NOMO-1 (cell line): ENCODE results near the gene LMTK3.
"Not testable (repeated sequence)": the region's sequence is repeated elsewhere in the genome, so short reads cannot be mapped to it uniquely, and the experiment has no call there.

Experiments
- DNase-seq, 2 experiments: peaks; one replicate each; lab custom pipeline; 2025; ENCODE audit not compliant: unreplicated experiment in 2 of 2; lab: John Stamatoyannopoulos, UW

LMTK3 gene

DNA sequence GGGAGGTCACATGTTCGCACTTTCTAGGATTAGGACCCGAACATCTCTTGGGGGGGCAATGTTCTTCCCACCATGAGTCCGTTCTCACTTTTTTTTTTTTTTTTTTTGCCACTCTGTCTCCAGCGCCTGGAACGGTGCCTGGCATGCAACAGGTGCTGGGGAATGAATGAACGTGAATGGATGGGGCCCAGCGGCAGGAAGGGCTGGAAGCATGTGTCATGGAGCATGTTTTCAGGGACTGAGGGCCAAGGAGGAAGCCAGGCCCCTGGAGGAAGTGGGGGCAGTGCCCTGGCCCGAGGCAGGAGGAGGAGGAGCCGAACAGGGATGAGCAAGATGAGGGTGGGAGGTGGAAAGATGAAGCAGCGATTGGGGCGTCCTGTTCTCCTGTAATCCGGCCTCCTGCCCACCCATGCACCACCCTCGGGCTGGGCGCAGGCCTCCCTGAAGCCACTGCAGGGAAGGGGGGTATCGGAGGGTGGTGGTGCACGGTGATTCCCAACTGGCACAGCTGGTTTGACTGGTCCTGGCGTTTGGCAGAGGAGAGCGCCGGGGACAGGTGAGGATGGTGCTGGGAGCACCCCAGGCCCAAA lies 31.6 kb upstream of the LMTK3 start:
- no peak for DNase-seq

DNA sequence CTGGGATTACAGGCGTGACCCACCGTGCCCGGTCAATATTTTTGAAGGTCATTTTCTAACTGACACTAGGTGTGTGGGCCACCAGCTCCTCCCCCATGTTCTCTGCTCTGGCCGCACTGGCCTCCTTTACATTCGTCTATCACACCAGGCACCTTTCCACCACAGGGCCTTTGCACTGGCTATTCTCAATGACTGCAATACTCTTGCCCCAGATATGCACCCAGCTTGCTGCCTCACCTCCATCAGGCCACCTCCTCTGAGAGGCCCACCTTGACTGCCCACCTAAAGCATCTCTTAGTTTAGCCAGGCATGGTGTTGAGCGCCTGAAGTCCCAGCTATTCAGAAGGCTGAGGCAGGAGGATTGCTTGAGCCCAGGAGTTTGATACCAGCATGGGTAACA lies 30.2 kb upstream of the LMTK3 start:
- no peak for DNase-seq

DNA sequence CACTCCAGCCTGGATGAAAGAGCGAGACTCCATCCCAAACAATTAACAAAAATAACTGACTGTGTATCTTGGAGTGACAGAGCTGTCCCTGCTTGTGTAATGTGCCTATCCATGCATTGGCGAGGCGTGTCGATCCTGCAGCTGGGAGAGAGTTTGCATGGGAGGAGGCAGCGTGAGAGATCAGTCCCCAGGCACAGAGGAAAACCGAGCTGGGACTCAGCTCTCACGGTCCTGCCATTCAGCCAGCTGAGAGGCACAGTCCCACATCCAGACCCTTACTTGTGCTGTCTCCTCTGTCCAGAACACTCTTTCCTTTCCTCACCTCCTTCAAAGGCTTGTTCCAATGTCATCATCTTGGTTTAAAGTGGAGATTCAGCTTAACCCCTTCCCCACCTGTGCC lies 28.5 kb upstream of the LMTK3 start:
- DNase-seq: no peak

DNA sequence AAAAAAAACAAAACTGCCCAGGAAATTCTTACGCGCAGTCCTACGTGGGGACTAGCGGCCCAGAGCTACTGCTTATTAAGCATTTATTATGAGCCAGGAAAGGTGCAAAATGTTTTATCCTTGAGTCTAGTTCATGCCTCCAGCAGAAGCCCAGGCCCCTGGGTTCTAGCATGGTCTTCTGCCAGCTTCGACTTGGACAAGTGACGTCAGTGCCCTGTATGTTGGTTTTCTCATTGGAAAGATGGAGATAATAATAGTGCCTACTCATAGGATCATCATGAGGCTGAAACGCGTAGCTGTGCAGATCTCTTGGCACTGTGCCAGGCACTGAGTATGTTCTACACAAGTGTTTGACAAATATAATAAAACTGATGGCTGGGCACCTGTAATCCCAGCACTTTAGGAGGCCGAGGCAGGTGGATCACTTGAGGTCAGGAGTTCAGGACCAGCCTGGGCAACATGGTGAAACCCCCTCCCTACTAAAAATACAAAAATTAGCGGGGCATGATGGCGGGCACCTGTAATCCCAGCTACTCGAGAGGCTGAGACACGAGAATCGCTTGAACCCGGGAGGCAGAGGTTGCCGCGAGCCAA lies 28.0 kb upstream of the LMTK3 start:
- DNase-seq: no peak

DNA sequence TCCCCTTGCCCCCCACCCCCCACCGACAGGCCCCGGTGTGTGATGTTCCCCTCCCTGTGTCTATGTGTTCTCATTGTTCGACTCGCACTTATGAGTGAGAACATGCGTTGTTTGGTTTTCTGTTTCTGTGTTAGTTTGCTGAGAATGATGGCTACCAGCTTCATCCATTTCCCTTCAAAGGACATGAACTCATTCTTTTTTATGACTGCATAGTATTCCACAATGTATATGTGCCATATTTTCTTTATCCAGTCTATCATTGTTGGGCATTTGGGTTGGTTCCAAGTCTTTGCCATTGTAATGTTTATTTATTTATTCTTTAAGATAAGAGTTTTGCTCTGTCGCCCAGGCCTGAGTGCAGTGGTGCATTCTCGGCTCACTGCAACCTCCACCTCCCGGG lies 26.4 kb upstream of the LMTK3 start:
- DNase-seq: not testable (repeated sequence)

DNA sequence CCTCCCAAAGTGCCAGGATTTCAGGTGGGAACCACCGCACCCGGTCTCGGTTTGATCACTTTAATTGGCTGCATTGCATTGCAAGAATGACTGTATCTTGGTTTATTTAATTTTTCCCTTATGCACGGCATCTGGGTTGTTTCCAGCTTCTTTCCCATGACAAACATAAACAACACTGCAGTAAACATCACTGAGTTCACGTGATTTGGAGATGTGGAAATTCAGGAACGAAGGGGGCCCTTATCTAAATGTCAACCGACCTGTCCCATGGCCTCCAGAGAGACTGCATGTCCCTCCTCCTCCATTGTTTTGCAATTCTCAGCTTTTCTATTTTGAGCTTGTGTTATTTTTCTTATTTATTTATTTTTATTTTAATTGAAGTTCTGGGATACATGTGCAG lies 25.9 kb upstream of the LMTK3 start:
- DNase-seq: no peak

DNA sequence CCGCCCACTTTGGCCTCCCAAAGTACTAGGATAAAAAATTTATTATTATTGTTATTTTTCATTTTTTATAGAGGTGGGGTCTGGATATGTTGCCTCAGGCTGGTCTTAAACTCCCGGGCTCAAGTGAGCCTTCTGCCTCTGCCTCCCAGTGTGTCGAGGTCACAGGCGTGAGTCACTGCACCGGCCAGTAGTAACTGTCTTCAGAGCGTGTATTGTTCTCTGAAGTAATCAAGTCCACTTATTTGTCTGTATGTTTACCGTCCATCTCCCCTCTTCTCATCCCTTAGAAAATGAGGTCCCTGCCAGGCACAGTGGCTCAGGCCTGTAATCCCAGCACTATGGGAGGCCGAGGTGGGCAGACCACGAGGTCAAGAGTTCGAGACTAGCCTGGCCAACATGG lies 22.1 kb upstream of the LMTK3 start:
- DNase-seq: no peak

DNA sequence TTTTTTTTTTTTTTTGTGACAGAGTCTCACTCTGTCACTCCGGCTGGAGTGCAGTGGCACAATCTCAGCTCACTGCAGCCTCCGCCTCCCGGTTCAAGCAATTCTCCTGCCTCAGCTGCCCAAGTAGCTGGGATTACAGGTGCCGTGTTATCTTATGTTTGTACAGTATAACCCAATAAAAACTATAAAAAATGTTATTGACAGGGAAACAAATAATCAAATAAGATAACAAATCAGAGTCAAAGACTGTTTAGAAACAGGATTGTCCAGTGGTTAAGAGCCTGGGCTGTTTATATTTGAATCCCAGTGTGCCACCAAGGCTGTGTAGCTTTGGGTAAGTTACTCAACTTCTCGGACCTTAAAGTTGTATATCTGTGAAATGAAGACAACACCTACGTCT lies 19.1 kb upstream of the LMTK3 start:
- DNase-seq: no peak

DNA sequence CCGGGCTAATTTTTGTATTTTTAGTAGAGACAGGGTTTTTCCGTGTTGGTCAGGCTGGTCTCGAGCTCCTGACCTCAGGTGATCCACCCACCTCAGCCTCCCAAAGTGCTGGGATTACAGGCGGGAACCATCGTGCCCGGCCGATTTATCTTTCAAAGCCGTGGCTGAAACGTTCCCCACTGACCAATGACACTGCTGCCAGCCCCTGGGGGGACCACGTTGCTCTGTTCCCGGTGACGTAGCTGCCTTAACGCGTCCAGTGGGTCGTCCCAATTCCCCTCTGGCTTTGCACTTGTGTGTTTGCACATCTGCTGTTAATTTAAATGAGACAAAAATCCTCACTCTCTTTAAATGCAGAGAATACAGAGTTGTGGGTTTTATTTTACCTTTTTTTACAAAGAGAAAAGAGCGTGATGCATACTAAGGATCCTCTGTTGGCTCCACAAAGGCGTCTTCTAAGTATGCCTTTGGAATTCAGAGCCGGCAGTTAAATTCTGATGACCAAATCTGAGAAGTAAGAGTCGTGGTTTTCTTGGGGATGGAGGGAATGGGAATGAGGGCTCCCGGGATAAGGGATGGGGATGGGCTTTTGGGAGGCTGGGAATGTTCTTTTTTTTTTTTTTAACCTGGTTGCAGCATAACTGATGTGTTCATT lies 18.6 kb upstream of the LMTK3 start:
- DNase-seq: no peak

DNA sequence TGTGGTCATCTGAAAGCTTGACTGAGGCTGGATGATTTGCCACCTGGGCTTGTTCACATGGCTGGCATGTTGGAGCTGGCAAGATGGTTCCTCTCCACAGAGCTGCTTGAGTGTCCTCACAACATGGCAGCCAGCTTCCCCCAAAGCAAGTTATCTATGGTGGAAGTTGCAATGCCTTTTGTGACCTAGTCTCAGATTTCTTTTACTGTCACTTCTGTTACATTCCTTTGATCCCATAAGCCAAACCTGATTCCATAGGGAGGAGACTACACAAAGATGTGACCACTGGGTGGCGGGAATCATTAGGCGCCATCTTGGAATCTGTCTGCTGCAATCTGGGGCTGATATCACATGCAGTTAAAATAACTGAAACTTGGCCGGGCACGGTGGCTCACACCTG lies 17.5 kb upstream of the LMTK3 start:
- no peak for DNase-seq

DNA sequence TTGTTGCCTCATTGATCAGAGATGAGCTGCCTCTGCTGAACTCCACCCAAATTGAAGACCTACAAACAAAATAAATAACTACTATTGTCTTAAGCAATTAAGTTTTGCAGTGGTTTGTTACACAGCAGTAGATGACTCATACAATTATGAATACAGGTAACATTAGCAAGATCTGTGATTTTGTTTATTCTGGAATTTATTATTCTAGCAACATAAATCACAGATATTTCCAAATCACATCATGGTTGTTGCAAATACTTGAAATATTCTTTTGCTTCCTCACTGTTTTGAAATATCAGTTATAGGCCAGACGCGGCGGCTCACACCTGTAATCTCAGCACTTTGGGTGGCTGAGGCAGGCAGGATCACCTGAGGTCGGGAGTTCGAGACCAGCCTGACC lies 13.1 kb upstream of the LMTK3 start:
- DNase-seq: no peak

DNA sequence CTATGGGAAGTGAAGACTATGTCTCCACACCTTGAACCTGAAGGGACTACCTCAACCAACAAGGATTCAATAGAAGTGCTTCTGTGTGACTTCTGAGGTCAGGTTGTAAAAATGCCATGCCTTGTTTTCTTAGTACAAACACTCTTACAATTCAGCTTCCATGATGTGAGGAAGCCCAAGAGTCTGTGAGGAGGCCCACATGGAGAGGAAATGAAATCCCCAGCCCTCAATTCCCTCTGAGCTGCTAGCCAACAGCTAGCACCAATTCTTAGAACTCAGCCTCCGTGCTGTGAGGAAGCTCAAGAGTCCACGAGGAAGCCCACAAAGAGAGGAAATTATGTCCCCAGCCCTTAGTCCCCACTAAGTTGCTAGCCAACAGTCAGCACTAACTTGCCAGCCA lies 12.6 kb upstream of the LMTK3 start:
- no peak for DNase-seq

DNA sequence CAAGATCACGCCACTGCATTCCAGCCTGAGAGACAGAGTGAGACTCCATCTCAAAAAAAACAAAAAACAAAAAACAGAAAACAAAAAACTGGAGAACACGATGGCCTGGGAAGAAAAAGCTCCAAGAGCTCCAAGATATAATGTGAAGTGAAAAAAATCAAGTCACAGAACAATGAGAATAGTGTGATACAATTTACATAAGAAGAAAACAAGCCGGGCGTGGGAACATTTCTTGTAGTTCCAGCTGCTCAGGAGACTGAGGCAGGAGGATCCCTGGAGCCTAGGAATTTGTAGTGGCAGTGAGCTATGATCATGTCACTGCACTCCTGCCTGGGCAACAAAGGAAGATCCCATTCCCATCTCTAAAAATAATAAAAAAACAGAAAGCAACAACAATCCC lies 8.5 kb upstream of the LMTK3 start:
- DNase-seq: no peak

DNA sequence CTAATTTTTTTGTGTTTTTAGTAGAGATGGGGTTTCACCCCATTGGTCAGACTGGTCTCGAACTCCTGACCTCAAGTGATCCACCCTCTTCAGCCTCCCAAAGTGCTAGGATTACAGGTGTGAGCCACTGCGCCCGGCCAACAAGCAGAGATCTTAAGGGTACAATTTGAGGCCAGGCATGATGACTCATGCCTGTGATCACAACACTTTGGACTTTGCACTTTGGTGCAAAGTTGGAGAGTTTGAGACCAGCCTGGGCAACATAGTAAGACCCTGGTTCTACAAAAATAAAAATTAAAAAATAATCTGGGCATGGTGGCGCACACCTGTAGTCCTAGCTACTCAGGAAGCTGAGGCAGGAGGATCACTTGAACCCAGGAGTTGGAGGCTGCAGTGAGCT lies 7.8 kb upstream of the LMTK3 start:
- not testable (repeated sequence) for DNase-seq

DNA sequence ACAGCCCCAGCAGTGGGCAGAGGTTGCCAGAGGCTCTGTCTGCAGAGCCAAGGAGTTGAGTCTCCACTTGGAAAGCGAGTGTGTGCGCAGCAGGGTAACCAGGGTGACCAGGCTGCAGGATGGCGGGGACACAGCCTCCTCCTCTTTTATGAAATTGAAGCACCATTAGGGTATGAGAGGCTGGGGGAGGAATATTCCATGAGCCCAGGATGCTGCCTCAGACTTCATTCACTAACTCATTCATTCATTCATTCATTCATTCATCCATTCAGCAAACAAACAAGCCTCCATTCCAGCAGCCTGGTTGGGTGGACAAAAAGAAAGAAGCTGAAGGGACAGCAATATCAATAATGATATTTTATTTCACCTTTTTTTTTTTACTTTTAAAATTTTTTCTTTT lies 6.6 kb upstream of the LMTK3 start:
- no peak for DNase-seq

DNA sequence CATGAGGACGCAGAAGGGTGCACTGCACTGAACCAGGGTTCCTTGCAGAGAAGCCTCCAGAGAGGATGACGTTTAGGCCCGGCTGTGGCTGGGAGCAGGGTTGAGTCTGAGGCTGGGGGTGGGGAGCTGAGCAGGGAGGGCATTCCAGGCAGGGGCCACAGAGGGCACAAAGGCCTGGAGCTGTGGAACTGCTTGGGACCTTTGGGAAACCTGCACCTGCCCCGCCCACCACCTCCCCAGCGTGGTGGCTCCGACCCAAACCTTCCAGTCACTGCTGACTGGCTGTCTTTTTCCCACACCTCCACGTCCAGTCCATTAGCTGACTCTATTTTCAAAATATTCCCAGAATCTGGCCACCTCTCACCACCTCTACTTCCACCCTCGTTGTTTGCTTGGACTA lies 4.9 kb upstream of the LMTK3 start:
- DNase-seq: no peak

DNA sequence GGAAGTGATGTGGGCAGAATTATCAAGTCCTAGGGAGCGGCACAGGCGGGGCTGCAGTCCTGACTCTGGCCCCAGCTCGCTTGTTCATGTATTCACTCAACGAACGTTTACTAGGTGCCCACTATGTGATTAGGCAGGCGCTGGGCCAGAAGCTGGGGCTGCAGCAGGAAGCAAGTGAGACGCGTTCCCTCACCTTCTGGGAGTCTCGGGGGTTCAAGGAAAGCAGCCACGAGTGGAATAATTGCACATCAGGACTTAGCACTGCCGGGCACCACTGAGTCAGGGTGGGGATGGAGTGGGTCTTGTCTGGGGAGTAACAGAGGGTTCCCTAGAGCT lies 2.5 kb upstream of the LMTK3 start:
- DNase-seq: no peak

DNA sequence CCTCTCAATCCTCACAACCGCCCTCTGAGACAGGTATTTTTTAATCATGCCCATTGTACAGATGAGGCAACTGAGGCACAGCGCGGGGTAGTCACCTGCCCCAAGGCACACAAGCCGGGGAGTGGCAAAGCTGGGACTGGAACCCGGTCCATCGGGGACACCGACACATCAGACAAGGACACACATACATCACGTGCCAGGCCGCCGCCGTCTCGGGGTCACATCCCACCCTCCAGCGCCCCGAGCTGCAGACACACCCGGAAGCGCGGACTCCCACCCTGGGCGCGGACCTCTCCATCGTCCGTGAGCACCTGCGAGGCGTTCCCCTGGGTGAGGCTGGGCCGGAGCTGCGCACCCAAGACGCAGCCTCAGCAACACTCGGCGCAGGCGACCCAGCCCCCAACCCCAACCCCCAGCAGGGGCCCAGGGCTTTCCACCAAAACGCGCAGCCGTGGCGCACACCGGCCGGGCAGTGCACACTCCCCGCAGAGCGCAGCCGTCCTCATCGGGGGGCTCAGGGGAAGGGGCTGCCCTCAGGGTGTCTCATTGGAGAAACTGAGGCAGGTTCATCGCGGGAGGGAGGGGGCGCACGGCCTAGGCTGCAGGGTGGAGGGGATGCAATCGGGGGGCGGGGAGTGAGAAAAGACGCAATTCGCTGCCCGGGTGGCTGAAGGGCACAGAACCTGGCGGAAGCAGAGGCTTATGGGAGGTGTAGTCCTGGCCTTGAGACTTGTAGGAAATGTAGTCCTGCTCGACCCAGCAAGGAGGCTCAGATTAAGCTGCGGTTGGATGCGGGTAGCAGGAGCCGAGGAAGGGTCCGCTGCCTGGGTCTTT lies 1.9 kb upstream of the LMTK3 start:
- peak; percentile 73 to 79 for DNase-seq

DNA sequence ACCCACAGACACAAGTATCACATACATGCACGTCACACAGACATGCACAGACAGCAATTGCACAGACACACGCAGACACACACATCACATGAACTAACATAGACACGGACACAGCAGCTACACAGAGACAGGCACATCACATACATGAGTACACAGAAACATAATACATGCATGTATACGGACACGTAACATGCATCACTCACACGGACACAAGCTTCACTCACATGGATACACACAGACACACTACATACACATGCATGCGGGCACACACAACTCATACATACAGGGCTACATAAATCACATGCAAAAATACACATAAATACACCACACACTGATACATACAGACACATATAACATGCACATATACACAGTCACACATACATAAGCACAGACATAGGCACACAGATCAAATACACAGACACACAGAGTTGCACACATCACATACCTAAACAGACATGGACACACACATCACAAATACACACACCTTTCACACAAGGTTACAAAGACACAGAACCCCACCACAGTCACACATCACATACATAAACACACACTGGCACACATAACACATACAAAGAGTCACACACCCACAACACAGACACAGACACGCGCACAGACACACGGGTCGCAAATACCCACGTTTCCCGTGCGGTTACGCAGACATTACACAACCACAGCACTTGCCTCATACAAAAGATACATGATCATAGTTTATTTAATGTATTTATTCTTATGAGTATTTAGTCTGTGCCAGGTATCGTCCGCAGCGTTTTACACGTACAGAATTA lies 1.1 kb upstream of the LMTK3 start:
- DNase-seq: peak in 1 of 2 experiments; percentile 14

DNA sequence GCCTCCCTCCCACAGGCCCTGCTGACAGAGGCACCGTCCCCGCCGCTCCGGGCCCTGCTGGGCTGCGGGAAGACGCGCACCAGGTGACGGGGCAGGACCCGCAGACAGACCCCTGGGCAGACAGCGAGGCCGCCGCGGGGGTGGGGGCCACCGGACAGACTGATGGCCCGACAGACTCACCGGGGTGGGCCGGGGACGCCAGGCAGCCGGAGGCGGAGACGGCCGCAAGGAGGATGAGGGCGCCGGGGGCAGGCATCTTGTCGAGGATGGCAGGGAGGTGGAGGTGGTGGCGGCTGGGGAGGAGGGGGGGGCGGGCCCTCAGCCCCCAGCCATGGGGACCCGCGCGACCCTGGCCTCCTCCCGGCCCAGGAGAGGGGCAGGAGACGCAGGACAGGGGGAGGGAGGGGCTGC lies 309 bp downstream of the LMTK3 start:
- no peak for DNase-seq
